Left forelimb (tissue), 1 donor: ENCODE measurements around the gene SDHA.
A peak's percentile ranks its signal among the peaks of the same experiment; 100 is the strongest.

Experiments
- DNase-seq: peaks from one replicate; pipeline ENCODE4 v3.0.0-alpha.2; 2018; ENCODE audit warnings: low spot score

Gene SDHA

DNA sequence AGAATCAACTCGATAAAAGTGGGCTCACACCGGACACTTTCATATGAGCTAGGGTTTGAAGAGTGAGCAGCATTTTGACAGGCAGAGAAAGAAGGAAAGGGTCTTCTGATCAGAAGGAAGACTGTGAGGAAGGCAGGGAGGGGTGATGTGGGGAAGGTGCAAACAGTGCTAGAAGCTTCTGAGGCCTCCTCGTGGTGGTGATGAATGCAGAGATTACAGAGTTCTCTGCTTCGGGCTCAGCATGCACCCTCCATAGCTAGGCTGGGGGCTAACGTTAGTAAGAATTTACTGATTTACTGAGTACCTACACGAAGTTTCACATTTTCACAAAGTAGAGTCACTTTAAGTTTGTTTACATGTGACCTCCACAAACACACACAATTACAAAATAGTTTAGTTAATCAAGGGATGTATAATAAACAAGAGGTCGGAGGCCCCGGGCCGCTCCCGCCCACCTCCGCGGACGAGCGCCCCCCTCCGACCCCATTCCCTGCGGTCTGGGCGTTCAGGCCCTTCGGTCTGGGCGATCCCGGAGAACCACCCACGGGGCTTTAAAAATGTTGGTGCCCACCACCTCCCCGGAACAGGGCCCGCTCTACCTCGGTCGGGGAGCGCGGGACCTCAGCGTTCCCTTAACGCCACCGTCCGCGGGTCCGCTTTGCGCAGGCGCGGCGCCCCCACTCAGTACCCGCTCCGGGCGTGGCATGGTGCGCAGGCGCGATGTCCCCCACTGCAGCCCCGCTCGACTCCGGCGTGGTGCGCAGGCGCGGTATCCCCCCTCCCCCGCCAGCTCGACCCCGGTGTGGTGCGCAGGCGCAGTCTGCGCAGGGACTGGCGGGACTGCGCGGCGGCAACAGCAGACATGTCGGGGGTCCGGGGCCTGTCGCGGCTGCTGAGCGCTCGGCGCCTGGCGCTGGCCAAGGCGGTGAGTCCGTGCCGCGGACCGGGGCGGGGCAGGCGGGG lies at the start of gene SDHA, which contains the start of gene CCDC127:
TSS of gene SDHA (plus strand) at position 827 of the 963 bp plus-strand sequence. CDS start at position 863, 36 bp downstream.
TSS of gene CCDC127 (minus strand) at position 660 of the 963 bp plus-strand sequence. CDS start 1,304 bp downstream, outside the sequence.
- peak; percentile 99 for DNase-seq

GRCh38 chr5:169071-169727 lies 48.9 kb upstream of the SDHA start:
- no peak for DNase-seq

- no peak for DNase-seq
Measured at GRCh38 chr5:169728-170094, 48.4 kb upstream of the SDHA start.

- no peak for DNase-seq
Measured at GRCh38 chr5:170971-171800, 46.9 kb upstream of the SDHA start.

DNA sequence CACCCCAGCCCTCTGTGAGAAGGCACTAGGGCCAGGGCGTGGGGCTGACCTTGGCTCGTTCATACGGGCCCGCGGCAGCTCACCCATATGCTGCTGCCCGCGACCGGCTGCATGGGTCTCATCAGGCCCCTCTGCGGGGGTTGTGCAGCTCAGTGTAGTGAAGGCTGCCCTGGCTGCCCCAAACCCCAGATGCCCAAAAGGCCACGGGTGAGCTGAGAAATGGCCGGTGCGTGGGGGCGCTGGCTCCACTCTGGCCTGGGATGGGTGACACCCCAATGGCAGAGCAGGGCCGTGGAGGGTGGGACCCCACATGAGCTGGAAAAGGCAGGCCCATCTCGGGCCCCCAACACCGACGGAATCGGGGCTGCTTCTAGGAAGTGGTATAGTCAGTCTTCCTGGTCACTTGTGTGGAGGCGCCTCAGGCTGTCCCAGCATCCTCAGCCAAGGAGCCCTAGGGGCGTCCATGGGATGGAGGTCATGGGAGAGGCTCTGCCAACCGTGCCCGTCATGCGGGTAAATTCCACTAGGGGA lies 46.3 kb upstream of the SDHA start:
- no peak for DNase-seq

DNA sequence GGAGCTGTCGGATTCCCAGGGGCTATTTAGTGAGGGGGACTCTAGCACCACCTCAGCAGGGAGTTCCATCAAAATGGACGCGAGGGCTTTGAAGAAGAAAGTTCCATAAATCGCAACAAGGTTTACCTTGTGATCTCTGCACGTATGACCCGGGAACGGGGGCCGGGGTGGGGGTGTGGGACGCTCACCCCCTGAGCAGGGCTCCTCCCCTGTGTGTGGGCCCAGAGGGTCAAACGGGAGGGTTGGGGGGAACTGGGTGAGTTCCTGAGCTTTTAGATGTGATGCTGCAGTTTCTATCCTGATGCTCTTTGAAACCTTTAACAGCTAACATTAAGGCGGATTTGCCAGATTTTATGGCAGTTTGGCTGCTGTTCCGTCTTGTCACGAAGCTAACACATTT lies 45.7 kb upstream of the SDHA start:
- no peak for DNase-seq

DNA sequence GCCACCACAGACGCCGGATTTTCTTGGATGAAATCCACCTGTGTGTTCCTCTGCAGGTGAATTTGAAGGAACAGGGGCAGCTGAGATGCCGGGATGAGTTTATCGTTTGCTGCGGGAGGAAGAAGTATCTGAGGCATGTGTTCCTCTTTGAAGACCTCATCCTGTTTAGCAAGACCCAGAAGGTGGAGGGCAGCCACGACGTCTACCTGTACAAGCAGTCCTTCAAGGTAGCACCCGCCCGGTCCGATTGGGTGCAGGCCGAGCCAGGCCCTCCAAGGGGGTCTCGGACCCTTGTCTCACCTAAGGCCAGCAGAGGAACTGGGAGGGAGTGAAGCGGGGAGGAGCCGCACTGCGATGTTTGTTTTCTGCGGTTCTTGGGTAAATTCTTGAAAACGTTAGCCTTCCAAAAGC lies 45.3 kb upstream of the SDHA start:
- no peak for DNase-seq

- DNase-seq = no peak
Measured at GRCh38 chr5:173392-174290, 44.5 kb upstream of the SDHA start.

GRCh38 chr5:174291-174600 lies 43.9 kb upstream of the SDHA start:
- DNase-seq = no peak

- DNase-seq = no peak
Measured at GRCh38 chr5:174876-175465, 43.1 kb upstream of the SDHA start.

DNA sequence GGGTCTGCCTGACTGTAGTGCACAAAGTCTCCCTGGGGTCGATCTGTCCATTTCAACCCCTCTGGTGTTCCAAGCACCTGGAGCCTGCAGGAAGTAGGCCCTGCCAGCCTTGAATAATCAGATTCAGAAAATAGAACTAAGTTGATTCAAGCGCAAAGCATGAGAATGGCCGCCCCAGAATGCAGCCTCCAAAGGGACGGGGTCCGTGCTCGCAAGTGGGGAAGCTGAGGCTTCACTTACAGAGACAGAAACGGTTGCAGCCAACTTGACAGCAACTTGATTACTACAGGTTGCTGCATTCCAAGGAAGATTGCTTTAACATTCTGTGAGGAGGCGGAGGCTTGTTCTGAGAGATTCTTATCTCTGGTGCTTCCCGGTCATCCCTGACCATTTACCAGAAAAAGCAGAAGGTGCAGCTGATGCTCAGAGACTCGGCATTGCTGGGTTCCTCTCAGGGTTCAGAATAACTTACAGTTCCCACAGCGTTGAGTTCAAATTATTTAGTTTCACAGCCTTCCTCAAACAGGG lies 41.8 kb upstream of the SDHA start:
- DNase-seq = no peak

DNA sequence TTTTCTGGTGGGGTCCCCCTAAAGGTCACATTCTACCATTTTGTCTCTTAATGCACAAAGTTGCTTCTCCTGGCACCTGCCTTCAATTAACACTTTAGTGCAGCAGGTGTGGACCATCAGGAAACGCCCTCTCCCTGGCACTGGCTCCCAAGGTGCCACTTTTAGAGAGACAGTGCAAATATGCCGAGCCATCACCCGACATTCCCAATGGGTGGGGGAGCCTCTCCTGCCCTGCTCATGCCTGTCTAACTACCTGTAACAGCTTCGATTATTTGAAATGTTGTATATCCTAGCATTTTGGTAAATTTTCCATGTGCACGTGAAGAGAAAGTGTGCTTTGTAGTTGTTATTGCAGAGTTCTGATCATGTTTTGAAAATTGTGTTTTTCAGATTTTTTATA lies 40.0 kb upstream of the SDHA start:
- no peak for DNase-seq

- no peak for DNase-seq
Measured at GRCh38 chr5:179401-179800, 38.7 kb upstream of the SDHA start.

- DNase-seq = no peak
Measured at GRCh38 chr5:180286-180918, 37.7 kb upstream of the SDHA start.

- no peak for DNase-seq
Measured at GRCh38 chr5:181160-181559, 37.0 kb upstream of the SDHA start.

DNA sequence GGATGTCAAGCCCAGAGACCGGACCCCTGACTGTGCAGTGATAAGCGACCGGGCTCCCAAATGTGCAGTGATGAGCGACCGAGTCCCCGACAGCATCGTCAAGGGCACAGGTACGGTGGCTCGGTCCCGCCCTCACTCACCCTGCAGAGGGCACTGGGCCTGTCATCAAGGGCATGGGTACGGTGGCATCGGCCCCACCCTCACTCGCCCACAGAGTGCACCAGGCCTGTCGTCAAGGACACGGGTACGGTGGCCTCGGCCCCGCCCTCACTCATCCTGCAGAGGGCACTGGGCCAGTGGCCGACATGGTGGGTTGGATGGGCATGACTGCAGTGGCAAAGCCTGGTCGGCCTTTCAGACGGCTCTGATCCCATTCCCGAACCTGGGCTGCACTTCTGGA lies 36.6 kb upstream of the SDHA start:
- DNase-seq = no peak

DNA sequence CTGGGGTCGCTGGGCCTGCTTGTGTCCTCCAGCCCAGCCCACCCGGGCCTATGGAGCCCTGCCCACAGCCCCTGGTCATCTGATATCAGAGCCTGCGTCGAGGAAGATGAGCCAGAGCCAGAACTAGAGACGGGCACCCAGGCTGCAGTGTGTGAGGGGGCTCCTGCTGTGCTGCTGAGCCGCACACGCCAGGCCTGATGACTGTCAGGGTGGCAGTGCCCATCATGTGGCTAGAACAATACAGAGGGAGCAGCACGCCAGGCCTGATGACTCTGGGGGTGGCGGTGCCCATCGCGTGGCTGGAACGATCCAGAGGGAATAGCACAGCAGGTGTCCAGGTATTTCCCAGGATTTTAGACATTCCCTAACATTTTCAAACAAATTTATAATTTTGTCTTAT lies 36.0 kb upstream of the SDHA start:
- DNase-seq = no peak

GRCh38 chr5:184471-184870 lies 33.6 kb upstream of the SDHA start:
- DNase-seq = no peak

- no peak for DNase-seq
Measured at GRCh38 chr5:185095-186070, 32.7 kb upstream of the SDHA start.
